ENCODE data around the gene SNX32. TPM values are rescaled to one million over a fixed set of nuclear protein-coding genes. Genes with fewer than 3 reads are reported as not detected.

Gene SNX32
- total and polyA plus RNA-seq, 2 of the 13 experiments (the other 11 are each of a cell fraction or from before 2014, with no cell fraction given): 0.09 to 0.34 TPM

DNA sequence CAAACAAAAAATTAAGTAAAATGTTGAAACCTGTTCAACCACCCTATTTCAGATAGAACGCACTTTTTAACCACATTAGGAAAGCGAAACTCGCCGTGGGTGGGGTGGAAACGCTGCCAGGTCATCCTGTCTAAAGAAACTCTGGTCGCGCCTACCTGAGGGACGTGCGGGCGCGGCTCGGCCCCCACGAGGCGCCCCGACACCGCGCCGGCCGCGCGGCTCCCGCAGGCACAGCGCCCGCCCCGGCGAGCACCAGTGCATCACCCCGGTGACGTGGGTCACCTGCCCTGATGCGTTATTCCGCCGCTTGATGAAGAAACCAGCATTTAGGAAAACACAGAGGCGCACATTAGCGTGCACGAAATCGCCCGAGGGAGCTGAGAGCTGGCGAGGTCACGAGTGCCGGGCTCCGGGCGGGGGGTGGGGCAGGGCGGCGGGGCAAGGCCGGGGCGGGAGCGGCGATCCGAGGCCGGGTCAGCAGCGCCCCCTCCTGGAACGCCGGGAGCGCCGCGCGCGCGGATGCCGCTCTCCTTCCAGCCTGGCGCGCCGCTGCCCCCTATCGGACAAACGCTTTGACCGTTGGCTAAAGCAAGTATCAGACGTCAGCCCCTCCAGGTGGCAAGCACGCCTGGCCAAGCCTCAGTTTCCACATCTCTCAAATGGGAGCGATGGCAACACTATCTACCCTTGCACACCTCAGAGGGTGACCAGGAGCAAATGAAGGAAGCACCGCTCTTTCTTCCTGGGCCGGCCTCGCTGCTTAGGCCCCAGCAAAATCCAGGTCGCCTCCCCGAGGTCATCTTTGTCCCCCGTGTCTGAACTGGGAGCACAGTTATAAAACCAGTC lies 15.7 kb upstream of the SNX32 start (continued):
- TF ChIP-seq CCDC6 (CRISPR knock-in tag; IDR thresholded peaks at IDR 0.05) (0 out of 2 replicates have a peak, but pooled peaks have one; percentile 16), GPN1 (CRISPR knock-in tag; IDR thresholded peaks at IDR 0.05; ENCODE audit: borderline replicate concordance) (no peak), TCF12 (IDR thresholded peaks at IDR 0.05) (no peak), TCF12 (CRISPR knock-in tag; IDR thresholded peaks at IDR 0.05) (no peak), SNRNP70 (IDR thresholded peaks at IDR 0.05; ENCODE audit: low read depth, low read length) (no peak), NCOA2 (CRISPR knock-in tag; IDR thresholded peaks at IDR 0.05) (no peak), ZNF460 (CRISPR knock-in tag; IDR thresholded peaks at IDR 0.05; ENCODE audit: borderline replicate concordance) (no peak), ZNF761 (CRISPR knock-in tag; conservative IDR thresholded peaks at IDR 0.05) (no peak), CTCF (CRISPR knock-in tag; IDR thresholded peaks at IDR 0.05) (peak; percentile 95), EED (CRISPR knock-in tag; IDR thresholded peaks at IDR 0.05) (no peak), POLR2A (IDR thresholded peaks at IDR 0.05; ENCODE audit: insufficient read depth in 1 of 2, low read depth in 2 of 2, low read length in 2 of 2) (0 out of 4 replicates have a peak, but pooled peaks of 1 of the 2 experiments have one; percentile 30), CBX5 (CRISPR knock-in tag; IDR thresholded peaks at IDR 0.05; ENCODE audit: borderline replicate concordance) (peak; percentile 72; the same call in 1 of the 2 replicates), RARG (CRISPR knock-in tag; IDR thresholded peaks at IDR 0.05; ENCODE audit: low read depth) (no peak), GTF2F1 (IDR thresholded peaks at IDR 0.05; ENCODE audit: low read length) (no peak), ETV5 (CRISPR knock-in tag; IDR thresholded peaks at IDR 0.05; ENCODE audit: borderline replicate concordance) (no peak; the same call in 1 of the 2 replicates), ZBTB7B (CRISPR knock-in tag; IDR thresholded peaks at IDR 0.05) (peak; percentile 35; the same call in 1 of the 2 replicates), ZNF570 (CRISPR knock-in tag; IDR thresholded peaks at IDR 0.05; ENCODE audit: borderline replicate concordance) (no peak), ZBTB33 (CRISPR knock-in tag; IDR thresholded peaks at IDR 0.05) (peak; percentile 76; the same call in 1 of the 2 replicates), ZMYM4 (CRISPR knock-in tag; IDR thresholded peaks at IDR 0.05) (peak; percentile 77), ZBTB42 (CRISPR knock-in tag; IDR thresholded peaks at IDR 0.05) (no peak)
- TF ChIP-seq, protein P1, sequence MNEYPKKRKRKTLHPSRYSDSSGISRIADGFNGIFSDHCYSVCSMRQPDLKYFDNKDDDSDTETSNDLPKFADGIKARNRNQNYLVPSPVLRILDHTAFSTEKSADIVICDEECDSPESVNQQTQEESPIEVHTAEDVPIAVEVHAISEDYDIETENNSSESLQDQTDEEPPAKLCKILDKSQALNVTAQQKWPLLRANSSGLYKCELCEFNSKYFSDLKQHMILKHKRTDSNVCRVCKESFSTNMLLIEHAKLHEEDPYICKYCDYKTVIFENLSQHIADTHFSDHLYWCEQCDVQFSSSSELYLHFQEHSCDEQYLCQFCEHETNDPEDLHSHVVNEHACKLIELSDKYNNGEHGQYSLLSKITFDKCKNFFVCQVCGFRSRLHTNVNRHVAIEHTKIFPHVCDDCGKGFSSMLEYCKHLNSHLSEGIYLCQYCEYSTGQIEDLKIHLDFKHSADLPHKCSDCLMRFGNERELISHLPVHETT (CRISPR knock-in tag; conservative IDR thresholded peaks at IDR 0.05): no peak
